Chondrocyte (in vitro differentiated cells): ENCODE measurements around the gene HINT3. TPM values are rescaled to one million over a fixed set of nuclear protein-coding genes. Genes with fewer than 3 reads are reported as not detected.
"Not testable (repeated sequence)": the region's sequence is repeated elsewhere in the genome, so short reads cannot be mapped to it uniquely, and the experiment has no call there.

Experiments used
- DNase-seq: peaks from one replicate; pipeline ENCODE4 v3.0.0; 2021; ENCODE audit warnings: mixed read lengths, low spot score
- H3K27ac Mint-ChIP-seq: one replicate; pipeline ENCODE4 v1.8.0; 2021; ENCODE audit warnings: mild to moderate bottlenecking, moderate library complexity, mixed read lengths; ENCODE audit not compliant: unreplicated experiment
- H3K27me3 Mint-ChIP-seq: 2 replicates; pipeline ENCODE4 v1.8.0; 2021; ENCODE audit warnings: low read depth, mixed read lengths
- H3K36me3 Mint-ChIP-seq: 2 replicates; pipeline ENCODE4 v1.8.0; 2021; ENCODE audit warnings: low read depth, mixed read lengths
- H3K4me1 Mint-ChIP-seq: 2 replicates; pipeline ENCODE4 v1.8.0; 2021; ENCODE audit warnings: low read depth, mild to moderate bottlenecking, mixed read lengths
- H3K4me3 Mint-ChIP-seq: one replicate; pipeline ENCODE4 v1.8.0; 2021; ENCODE audit warnings: mild to moderate bottlenecking, moderate library complexity, mixed read lengths; ENCODE audit not compliant: unreplicated experiment
- H3K9me3 Mint-ChIP-seq: 2 replicates; pipeline ENCODE4 v1.8.0; 2021; ENCODE audit warnings: low read depth, mixed read lengths
- total RNA-seq: library from RNA; stranded (reverse); gene quantifications from 3 replicates; pipeline ENCODE4 v1.2.1, GENCODE V29; 2021
- TF ChIP-seq, protein P1 (sequence below): fragments of 200-600 bp; sonication (generic); IDR thresholded peaks from 2 replicates; pipeline ENCODE4 v1.5.0; 2021; ENCODE audit warnings: antibody characterized with exemption, mild to moderate bottlenecking, moderate library complexity

HINT3 gene
- total RNA-seq, 1 donor from 2014 or later, result 19.7 TPM

GRCh38 chr6:125931733-125932450 lies 24.7 kb upstream of the HINT3 start:
- TF ChIP-seq, protein P1, sequence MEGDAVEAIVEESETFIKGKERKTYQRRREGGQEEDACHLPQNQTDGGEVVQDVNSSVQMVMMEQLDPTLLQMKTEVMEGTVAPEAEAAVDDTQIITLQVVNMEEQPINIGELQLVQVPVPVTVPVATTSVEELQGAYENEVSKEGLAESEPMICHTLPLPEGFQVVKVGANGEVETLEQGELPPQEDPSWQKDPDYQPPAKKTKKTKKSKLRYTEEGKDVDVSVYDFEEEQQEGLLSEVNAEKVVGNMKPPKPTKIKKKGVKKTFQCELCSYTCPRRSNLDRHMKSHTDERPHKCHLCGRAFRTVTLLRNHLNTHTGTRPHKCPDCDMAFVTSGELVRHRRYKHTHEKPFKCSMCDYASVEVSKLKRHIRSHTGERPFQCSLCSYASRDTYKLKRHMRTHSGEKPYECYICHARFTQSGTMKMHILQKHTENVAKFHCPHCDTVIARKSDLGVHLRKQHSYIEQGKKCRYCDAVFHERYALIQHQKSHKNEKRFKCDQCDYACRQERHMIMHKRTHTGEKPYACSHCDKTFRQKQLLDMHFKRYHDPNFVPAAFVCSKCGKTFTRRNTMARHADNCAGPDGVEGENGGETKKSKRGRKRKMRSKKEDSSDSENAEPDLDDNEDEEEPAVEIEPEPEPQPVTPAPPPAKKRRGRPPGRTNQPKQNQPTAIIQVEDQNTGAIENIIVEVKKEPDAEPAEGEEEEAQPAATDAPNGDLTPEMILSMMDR, result no peak
- peaks cover 5% of the 10 kb centered on the region for H3K9me3 Mint-ChIP-seq
- H3K27ac Mint-ChIP-seq, result no peak overlapping the region
- H3K4me3 Mint-ChIP-seq, result no peak overlapping the region
- peaks cover 19% of the 10 kb centered on the region for H3K4me1 Mint-ChIP-seq
- H3K27me3 Mint-ChIP-seq, result no peaks in the 10 kb centered on the region
- peaks cover 24% of the 10 kb centered on the region for H3K36me3 Mint-ChIP-seq
- no peak for DNase-seq

DNA sequence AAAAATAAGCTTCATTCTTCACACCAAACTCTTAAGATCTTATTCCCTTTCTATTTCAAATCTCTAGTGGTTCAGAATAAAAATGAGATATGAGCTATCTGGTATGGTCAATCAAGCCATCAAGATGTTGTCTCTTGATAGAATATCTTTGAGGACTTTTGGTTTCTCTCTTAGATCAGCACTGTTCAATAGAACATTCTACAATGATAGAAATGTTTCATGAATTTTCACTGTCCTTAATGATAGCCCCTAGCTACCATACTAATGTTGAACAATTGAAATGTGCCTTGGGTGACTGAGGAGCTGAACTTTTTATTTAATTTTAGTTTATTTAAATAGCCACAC lies 24.1 kb upstream of the HINT3 start:
- H3K27me3 Mint-ChIP-seq, result no peaks in the 10 kb centered on the region
- DNase-seq, result no peak
- H3K27ac Mint-ChIP-seq, result no peak overlapping the region
- H3K36me3 Mint-ChIP-seq, result peaks cover 23% of the 10 kb centered on the region
- peaks cover 15% of the 10 kb centered on the region for H3K4me1 Mint-ChIP-seq
- peaks cover 5% of the 10 kb centered on the region for H3K9me3 Mint-ChIP-seq
- H3K4me3 Mint-ChIP-seq, result no peak overlapping the region
- TF ChIP-seq, protein P1, result no peak

DNA sequence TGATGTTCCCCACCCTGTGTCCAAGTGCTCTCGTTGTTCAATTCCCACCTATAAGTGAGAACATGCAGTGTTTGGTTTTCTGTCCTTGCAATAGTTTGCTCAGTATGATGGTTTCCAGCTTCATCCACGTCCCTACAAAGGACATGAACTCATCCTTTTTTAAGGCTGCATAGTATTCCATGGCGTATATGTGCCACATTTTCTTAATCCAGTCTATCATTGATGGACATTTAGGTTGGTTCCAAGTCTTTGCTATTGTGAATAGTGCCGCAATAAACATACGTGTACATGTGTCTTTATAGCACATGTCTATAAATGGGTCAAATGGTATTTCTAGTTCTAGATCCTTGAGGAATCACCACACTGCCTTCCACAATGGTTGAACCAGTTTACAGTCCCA lies 21.1 kb upstream of the HINT3 start:
- H3K4me1 Mint-ChIP-seq, result peaks cover 30% of the 10 kb centered on the region
- H3K27me3 Mint-ChIP-seq, DNase-seq, H3K9me3 Mint-ChIP-seq, H3K4me3 Mint-ChIP-seq, H3K27ac Mint-ChIP-seq: not testable (repeated sequence)
- peaks cover 12% of the 10 kb centered on the region for H3K36me3 Mint-ChIP-seq

GRCh38 chr6:125939026-125939425 lies 17.5 kb upstream of the HINT3 start:
- DNase-seq, result no peak
- Mint-ChIP-seq H3K36me3 (no peaks in the 10 kb centered on the region), H3K27me3 (no peaks in the 10 kb centered on the region), H3K4me1 (peaks cover 50% of the 10 kb centered on the region), H3K4me3 (no peak overlapping the region), H3K27ac (peak overlapping the region; percentile 46), H3K9me3 (peaks cover 5% of the 10 kb centered on the region)
- TF ChIP-seq, protein P1, result no peak

DNA sequence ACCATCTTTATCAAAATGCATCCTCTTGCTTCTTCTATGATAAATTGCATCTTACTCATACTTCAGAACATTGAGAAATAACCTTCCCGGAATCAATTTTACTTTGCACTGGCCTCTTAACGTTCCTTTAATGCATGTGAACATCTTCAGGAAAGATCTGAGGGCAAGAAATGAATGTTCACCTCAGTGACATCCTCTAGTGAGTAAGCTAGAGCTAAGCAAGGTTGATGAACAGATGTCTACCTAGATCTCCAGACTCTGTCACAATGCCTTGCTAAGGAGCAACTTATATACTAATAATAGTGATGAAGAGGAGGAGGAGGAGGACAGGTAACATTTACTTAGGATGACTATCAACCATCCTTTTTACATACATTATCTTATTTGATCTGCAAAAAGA lies 16.8 kb upstream of the HINT3 start:
- Mint-ChIP-seq H3K4me3 (no peak overlapping the region), H3K36me3 (no peaks in the 10 kb centered on the region), H3K4me1 (peaks cover 58% of the 10 kb centered on the region), H3K9me3 (peaks cover 5% of the 10 kb centered on the region), H3K27ac (peak overlapping the region; percentile 34), H3K27me3 (no peaks in the 10 kb centered on the region)
- TF ChIP-seq, protein P1, result no peak
- no peak for DNase-seq
